GM18519 (cell line): ENCODE results near the gene GNAZ.
"Not testable (repeated sequence)": the region's sequence is repeated elsewhere in the genome, so short reads cannot be mapped to it uniquely, and the experiment has no call there.

ENCODE experiments used
- ATAC-seq: cut with Tn5 transposase; IDR thresholded peaks from one replicate; pipeline ENCODE4 v1.9.1; 2021; ENCODE audit warnings: mild to moderate bottlenecking, moderate library complexity; ENCODE audit not compliant: unreplicated experiment, low FRiP score

Gene GNAZ

DNA sequence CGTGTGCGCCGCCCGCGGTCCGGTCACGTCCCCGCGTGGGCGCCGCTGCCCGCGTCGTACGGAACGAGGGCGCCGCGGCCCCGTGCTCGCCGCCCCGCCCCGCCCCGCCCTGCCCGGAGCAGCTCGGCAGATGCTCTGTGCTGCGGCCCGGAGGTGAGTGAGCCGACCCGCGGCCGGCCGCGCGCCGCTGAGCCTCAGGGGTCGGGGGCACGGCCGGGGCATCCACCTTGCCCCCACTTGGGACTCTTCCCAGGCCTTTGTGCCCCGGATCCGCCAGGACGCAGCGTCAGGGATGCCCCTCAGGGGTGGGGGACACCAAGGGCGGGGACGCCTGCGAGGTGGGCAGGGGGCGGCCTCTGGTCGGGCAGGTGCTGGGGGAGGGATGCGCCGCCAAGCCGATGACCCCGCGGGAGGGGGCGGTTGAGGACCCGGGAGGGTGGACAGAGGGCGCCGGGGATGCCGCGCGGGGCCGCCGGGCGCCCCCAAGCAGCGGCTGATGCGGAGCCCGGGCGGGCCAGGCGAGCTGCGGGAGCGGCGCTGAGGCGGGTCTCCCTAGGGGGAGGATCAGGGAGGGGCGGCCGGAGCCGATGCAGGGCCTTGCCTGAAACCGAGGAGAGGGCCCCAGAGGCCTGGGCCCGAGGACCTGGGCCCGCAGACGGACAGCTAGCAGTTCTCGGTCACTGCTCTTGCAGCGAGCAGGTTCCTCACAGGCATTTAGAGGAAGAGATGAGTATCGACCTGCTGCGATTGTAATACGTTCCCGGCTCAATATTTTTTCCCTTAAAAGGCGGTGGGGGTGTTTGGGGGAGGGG, at the start of gene GNAZ:
TSS of gene GNAZ (plus strand) at position 102 of the 812 bp plus-strand sequence. CDS start 25,177 bp downstream, outside the sequence.
- ATAC-seq, result no peak

DNA sequence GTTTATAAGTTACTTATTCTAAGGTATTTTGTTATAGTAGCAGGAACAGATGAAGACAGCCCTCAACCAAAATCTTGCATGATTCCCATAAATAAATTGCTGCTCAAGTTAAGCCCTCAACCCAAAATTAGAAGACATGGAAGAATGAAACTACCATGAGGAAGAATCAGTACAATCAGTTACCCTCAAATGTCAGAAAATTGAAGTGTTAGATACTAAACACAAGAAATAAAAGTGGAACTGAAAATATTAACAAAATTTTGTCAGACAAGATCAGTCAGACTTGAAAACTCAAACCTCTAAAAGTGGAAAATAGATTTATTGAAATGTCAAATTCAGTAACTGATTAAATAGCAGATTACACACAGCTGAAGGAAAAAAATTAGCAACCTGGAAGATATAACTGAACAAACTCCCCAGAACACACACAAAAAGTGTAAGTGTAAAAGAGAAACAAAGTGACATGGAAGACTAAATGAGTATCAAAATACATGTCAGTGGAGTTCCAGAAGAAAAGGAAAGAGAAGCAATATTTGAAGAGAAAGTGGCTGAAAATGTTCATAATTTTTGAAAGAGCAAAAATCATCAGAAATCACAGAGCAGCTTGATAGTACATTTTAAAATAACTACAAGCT, 49.5 kb upstream of the GNAZ start:
- ATAC-seq, result no peak

DNA sequence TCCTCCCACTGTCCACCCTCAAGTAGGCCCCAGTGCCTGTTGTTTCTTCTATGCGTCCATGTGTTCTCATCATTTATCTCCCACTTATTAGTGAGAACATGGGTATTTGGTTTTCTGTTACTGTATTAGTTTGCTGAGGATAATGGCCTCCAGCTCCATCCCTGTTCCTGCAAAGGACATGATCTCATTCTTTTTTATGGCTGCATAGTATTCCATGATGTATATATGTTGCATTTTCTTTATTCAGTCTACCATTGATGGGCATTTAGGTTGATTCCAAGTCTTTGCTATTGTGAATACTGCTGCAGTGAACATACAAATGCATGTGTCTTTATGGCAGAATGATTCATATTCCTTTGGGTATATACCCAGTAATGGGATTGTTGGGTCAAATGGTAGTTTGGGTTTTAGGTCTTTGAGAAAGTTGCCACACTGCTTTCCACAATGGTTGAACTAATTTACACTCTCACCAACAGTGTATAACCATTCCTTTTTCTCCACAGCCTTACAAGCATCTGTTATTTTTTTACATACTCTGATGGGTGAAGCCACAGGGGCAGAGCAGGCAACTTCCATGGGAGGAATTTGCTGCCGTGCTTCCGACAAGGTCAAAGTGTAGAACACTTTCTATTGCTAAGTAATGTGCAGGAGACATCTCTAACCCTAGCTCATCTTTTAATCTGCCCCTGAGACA, 48.5 kb upstream of the GNAZ start:
- not testable (repeated sequence) for ATAC-seq

DNA sequence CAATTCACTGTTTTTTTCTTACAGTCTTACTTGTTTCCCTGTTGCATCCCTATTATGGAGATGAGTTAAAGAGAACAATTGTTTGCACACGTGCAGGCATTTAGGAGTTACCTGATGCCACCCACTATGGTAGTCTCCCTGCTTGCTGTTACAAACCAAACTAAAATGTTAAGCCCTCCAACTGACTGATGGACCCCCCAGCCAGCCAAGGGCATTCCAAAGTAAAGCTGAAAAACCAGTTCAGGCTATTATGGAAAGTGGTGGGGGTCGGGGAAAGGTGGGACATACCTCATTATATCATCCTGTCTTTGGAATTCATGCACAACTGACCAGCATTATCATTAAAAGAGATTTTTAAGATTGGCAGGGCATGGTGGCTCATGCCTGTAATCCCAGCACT, 47.0 kb upstream of the GNAZ start:
- ATAC-seq, result no peak

DNA sequence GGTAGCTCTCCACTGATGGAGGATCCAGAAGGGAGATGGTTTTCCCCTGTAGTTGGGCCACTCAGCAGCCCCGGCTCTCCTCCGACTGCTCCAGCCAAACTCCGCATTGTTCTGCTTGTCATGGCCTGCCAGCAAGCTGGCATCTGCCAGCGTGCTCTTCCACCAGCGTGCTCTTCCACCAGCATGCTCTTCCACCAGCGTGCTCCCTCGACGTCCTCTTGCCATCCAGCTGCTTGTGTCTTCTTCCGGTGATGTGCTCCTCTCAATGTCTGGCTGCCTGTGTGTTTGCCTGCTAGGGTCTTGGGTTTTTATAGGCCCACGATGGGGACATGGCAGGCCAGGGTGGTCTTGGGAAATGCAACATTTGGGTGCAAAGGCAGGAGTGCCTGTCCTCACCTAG, 43.5 kb upstream of the GNAZ start:
- ATAC-seq, result no peak

DNA sequence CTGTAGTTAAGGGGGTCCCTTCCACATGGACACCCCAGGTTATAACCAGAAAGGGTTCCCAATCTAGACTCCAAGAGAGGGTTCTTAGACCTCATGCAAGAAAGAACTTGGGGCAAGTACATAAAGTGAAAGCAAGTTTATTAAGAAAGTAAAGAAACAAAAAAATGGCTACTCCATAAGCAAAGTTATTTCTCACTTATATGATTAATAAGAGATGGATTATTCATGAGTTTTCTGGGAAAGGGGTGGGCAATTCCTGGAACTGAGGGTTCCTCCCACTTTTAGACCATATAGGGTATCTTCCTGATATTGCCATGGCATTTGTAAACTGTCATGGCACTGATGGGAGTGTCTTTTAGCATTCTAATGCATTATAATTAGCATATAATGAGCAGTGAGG, 42.5 kb upstream of the GNAZ start:
- not testable (repeated sequence) for ATAC-seq

DNA sequence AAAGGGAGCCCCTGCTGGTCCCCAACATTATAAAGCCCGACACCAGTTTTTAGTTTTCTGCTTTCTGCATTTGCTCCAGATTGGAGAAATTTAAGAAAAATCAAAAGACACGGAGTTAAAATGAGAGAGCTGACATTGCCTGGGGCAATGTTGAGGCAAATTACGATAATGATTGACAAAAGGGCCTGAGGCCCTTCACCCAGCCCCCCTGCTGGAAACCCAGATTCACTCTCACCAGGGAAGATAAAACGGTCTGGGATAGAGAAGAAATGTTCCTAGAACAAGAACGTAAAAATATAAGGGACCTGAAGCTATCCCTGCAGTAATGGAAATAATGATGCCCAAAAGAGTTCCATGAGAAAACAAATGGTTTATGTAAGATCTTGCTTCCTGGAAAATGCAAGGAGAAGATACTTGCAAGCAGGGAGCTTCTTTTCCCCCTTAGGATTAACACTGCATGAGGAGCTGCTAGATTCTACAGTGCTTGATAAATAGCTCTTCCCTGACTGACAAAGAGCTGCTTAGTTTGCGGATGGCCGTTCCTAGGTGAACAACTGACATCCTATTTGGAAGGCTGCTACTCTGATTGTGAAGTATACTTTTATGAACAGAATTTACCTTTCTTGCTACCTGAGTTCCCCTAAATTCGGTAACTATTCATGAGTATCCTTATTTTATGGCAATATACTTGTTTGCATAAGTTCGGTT, 40.6 kb upstream of the GNAZ start:
- ATAC-seq, result no peak

DNA sequence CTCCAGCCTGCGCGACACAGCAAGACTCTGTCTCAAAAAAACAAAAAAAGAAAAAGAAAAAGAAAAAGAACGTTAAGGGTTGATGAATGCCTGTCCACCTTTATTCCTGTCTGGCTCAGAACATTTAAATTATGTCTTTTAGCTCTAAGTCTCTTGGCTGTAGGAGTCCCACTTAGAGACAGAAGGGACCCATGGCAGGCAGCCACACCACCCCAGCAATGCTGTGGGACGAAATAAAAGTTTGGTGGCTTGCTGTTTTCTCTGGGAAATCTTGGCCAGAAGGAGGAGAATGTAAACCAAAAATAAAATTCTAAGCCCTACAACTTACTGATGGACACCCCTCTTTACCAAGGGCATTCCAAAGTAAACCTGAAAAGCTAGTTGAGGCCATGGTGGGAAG, 38.9 kb upstream of the GNAZ start:
- no peak for ATAC-seq

DNA sequence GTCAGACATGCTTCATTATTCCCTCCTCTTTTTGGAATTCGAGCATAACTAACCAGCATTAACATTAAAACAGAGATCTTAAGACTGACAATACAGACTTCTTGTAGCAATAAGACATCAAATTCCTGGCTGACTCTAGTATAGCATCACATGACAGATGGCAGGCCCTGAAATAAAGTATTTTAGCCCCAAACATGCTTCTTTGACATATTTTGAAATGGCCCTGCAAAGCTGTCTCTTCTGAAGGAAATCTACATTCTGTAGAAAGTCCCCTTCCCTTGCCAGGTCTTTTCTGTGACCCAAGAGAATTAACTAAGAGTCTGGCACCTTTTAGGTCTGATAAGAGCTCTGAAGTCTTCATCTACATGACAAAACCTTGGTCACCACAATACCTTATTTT, 38.5 kb upstream of the GNAZ start:
- no peak for ATAC-seq

DNA sequence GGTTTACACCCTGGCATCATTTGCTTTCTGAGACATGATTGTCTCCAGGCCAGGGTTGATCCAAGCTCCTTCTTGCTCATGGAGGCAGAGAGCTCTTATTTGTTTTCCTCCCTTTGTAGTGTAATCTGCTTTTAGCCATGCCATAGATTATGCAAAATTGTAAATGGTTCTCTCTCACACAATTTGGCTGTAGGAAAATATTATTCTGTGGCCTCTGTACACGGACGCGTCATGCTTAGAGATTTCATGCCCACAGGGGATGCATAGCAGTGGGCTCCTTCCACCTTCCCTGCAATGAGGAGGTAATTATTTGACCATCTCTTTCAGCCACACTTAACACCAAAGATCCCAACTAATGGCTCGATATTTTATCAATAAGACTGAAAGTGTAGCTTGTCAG, 37.7 kb upstream of the GNAZ start:
- ATAC-seq, result no peak

DNA sequence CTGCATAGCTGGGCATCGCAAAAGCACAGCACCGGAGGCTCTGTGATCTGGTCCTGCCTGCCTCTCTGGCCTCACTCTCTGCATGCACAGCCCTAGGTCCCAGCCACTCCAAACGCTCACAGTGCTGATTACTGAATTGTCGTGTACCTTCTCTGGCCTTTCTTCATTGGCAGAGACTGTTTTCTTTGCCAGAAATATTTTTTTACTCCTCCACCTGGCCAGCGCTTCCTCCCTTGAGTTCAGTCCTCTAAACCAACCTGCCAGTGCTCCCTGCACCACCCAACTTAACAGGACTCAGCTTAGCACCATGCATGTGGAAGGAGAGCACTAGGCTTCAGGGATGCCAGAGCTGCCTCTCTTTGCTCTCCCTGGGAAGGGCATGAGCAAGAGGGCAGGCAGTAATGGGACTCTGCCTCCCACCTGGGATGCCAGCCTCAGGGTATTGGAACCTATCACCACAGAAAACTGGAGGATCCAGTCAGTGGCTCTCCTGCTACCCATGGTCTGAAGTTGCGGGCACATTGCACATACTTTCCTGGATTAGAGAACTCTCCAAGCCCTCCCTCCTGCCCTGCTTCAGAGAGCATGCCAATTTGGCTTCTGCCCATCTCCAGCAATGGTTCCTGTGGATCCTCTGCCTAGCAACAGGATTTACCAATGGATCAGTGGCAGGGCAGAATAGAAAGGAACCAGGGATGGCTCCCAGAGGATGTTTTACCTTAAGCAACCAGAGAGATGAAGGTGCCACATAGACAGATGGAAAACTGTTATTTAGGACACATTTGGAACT, 37.0 kb upstream of the GNAZ start:
- no peak for ATAC-seq

DNA sequence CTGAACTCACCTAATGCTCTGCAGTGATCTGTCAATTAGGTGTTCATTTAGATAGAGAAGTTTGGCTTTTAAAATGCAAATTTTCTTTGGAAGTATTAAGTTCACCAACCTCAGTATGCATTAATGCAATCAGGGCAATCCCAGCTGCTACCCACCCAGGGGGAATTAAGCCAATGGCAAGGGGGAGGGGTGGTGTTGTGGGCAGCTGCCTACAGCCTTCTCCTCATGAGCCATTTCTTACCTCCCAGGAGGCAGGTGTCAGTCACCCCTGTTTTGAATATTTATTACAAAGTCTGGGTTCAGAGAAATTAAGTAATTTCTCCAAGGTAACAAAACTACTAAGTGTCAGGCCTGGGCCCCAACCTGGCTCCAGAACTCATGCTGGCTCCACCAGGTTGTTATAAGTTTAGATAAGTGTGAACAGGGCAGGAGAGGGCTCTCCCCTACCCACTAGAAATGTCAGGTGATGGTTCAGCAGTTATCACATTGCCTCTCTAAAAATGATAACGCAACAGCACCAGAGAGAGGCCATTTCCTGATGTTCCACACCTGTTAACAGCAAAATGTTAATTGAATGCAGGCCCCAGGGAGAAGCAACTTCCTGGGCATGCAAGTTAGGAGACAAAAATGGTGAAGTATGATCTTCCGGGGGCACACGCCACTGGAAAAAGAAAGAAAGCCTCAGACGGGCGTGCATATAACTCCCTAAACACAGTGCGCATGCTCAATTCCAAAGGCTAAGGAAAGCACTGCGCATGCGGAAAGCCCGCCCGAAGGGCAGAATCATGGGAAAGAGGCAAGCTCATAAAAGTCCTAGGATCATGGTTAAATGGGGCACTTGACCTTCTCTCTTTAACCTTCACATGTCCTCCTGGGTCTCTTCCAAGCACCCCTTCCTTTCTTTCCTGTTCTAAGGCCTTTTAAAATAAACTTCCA, 35.4 kb upstream of the GNAZ start:
- no peak for ATAC-seq

DNA sequence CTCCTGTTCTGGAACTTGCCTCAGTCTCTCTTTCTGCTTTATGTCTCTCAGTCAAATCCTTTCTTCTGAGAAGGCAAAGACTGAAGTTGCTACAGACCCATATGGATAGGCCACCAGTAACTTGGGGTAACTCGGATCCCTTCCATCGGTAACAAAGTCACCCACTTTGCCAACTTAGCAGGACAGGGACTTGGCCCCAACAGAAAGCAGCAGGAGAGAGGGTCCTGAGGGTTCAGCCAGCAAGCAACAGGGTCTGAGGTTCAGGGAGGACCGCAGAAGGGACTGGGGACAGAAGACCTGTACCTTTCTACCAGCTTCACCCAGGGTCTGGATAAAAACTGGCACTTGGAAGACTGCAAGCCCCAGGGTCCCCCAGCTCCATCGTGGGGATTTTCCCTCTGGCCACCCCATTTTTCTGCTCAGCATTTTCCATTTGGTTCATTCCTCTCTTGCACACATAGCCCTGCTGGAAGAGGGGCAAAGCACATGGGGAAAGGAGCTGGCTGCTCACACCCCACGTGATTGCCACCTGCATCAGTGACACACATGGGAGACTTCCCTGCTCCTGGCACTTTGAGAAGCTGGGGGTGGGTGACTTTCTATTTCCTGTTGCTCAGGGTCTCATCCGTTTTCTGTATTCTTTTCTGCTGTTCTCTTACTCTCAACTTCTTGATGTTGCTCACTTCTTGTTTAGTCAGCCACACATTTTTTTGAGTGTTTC, 34.6 kb upstream of the GNAZ start:
- no peak for ATAC-seq

DNA sequence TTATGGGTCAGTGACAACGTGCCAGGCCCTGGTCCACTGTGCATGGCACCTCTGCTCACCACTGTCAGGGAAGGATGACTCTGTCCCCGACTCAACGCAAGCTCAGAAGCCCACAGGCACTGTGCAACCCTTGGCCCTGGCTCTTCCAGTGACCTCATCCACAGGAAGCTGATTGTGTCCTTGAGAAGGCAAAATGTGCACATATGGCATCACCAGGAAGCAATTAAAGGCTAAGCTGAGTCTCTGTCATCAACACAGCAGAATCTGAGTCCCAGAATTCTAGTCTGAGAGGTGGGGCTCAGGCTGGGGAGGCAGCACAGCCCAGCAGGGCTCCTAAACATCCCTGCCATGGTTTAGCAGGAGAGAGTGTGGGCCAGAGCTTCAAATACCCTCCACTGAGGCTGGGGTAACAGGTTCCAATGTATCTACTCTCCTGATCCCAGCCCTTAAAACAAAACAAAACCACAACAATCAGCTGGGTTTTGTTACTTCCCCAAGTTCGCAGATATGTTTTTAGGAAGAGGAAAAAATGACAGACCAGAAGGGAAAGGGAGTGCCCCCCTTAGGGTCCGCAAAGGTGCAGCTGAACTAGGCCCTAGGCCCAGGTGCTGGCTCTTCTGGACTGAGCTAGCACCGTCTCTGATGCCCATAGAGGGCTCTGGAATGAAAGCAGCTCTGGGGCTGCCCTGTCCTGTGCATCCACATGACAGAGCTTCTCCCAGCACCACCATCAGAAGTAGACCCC, 33.5 kb upstream of the GNAZ start:
- no peak for ATAC-seq

DNA sequence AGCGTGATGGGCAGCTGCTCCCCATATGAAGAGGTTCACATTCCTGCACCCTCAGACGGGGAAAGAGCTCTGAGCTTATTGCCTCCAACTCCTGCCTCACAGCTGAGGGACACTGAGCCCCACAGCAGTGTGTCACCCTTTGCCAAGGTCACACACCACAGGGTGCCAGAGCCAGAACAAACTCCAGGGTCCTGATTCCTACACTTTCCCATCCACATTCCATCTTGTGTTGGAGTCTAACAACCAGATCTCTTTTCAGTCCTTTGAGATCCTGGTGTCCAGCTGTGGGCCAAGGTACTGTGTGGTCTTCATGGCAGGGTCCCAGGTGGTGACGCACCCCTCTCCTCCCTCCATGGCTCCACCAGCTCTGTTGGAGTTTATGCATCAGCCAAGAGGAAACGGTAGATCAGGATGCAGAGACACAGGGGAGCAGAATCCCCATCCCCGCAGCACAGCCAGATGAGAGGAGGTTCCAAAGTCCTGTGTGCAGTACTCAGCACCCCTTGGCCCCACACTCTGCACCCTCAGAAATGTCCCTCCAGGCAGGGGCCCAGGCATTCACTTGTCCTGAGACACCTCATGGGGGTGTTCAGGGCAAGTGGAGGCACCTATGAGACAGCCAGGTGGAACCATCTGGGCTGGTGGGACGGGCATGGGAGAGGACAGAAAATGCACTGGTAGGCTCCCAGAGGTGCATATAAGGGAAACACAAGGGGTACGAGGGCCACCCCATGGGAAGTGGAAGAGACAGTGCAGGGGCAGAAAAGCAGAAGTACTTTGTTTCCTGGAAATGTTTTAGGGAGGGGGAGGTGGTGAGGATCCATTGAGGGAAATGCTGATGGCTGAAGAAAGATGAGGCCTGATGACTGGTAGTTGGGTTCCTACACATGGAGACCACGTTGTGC, 32.6 kb upstream of the GNAZ start:
- ATAC-seq, result no peak

DNA sequence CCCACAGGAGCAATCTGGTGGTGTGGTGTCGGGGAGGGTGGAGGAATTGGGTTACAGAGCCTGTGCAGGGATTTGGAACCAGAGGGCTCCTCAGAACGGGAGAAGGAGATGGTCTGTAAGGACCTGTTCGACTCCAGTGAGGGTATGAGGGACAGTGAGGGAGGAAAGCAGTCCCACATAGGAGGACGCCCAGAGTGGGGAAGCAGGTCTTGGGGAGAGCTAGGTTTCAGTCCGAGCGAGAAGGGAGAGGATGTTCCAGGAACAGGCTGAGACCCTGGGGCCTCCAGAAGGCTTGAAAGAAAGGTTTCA, 32.0 kb upstream of the GNAZ start:
- no peak for ATAC-seq

DNA sequence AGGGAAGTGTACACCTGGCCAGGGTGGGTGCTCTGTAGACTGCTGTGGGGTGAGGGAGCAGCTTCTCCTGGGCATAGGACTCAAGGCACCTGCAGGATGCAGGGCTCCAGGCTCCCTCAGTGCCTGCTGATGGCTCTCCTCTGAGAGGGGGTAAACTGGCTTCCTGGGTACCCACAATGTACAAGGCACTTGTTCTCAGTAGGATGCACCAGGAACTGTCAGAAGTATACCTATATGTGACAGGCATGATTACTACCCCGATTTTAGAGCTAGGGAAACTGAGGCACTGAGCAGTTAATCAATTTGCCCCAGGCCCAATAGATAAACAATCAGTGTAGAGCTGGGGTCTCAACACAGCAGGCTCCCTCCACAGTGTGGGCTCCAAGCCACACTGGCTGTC, 31.4 kb upstream of the GNAZ start:
- no peak for ATAC-seq
